NCI-H1930 (cell line): ENCODE measurements around the gene TMC3.
"Not testable (repeated sequence)": the region's sequence is repeated elsewhere in the genome, so short reads cannot be mapped to it uniquely, and the experiment has no call there.

Source experiments
- DNase-seq, 2 experiments: peaks; one replicate each; lab custom pipeline; 2025; lab: John Stamatoyannopoulos, UW

Gene TMC3

DNA sequence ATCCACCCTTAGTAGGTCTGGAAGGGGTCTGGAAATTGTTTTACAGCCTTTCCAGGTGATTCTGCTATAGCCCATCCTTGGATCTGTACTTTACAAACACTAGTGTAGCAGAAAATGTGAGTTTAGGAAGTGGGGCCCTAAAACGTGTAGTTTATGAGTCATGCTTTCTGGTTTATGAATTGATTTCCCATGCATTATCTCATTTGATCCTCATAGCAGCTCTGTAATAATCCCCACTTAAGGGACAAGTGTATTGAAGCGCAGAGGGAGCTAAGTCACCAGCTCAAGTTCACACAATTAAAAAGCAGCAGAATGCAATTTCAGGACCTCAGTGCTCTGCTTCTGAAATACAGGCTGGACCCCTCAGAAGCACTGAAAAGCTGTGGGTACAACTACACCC lies 27.4 kb downstream of the TMC3 start:
- DNase-seq = no peak

DNA sequence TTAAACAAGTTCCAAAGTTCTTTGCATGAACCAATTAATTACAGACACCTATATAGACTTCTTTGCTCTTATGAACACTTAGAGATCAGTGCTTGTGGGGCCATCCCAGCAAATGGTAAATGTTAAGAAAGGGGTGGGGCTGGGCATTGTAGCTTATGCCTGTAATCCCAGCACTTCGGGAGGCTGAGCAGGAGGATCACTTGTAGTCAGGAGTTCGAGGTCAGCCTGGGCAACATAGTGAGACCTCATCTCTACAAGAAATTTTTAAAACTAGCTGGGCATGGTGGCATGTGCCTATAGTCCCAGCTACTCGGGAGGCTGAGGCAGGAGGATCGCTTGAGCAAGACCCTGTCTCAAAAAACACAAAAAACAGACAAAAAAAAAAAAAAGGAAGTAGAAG lies 30.6 kb downstream of the TMC3 start:
- DNase-seq = no peak

DNA sequence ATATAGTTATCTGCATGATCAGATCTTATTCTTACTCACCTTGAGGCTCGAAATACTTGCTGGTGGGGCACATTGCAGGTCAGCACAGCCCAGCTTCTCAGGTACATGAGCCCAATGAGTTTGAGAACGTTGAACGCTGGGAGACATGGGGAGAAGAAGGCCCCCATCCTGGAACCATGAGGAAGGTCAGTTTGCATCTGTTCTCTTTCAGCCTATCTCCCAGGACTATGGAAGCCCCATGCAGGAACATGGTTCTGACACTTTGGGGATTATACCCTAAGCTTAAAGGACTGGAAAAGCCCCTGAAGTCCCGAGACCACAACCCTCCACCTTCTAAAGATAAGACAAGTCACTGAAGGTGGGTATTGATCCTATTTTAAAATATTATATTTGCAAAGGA lies 32.7 kb downstream of the TMC3 start:
- no peak for DNase-seq

DNA sequence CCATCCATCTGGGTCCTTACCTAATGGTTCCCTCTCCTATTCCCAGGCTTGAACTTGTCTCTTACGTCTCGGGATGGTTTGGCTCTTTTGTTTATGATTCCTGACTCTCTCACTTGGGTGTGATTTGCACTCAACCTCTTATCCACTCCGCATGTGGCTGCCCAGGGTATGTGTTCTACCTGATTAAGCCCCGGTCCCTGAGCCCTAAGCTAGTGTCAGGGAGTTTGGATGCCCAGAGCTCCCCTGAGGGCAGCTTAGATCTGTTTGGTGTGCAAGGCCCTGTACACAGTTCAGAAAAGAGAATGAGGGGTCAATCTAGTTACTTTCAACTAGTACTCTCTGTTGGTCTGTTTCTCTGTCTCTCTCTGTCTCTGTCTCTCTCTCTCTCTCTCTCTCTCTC lies 34.2 kb downstream of the TMC3 start:
- no peak for DNase-seq

DNA sequence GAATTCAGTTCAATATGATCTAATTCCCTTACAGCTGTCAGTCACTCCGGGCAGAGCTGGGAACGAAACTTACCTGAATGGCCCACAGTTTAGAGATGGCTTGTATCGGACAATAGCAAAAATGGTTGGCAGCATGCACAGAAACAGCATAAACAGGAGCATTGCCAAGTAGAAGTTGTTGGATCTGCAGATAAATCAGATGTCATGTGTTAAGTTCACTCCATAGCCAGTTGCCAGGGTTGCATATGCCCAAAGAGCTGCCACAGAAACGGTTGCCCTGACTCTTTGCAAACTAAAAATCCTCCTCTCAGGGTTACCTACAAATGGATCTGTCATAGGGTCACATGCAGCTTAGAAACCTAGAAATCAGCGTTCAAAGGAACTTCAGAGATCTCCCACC lies 34.7 kb downstream of the TMC3 start:
- no peak for DNase-seq

DNA sequence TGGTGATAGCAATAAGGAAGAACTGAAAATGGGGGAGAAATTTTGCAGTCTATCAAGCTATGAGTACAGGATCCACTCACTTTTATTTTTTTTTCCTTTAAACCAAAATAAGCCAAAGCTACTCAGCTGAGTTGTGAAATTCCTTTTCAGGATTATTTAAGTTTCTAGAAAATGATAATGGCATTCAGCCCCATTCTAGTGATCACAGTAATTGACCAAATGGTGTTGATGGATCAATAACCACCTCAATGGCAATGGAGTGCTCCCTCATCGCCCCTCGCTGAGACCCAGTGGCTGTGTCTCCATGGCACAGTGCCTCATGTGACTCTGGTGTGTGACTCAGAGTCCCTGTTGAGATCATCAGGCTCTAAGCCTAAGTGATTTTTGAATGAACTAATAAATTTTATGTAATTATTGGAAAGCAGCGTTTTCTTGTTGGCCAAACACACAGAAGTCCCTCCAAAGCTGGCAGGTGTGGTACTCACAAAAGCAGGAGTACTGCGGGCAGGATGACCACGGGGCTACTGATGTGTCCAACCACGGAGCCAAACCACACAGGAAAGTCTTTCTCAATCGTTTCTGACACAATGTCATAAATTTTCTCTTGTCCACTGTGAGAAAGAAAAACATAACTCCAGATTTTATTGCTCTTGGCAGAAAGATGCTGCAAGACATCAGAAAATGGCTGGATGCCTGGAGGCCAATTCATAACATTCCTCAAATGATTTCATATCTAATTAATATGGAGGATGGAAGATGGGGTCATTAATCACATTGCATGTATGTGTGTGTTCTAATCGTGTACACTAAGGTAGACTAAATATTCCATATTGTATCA lies 35.6 kb downstream of the TMC3 start:
- DNase-seq = no peak

DNA sequence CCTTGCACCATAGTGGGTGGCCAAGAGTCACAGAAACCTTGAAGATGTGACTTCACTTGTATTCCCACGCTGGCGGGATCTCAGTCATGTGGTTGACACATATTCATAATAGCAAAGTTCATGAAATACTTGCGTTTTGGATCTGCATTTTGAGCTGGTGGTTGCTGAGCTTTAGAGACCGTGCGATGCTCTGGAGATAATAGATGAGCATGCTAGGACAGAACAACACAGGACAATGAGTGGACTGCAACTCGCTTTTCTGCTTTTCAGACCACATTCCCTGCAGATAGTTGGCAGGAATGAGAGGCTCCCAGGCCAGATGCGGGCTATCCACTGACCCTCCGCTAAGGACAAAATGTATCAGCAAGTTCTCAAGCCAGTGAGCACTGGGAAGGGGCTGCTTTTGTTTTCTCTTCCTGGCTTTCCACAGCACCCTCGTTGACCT lies 36.3 kb downstream of the TMC3 start:
- DNase-seq = no peak

DNA sequence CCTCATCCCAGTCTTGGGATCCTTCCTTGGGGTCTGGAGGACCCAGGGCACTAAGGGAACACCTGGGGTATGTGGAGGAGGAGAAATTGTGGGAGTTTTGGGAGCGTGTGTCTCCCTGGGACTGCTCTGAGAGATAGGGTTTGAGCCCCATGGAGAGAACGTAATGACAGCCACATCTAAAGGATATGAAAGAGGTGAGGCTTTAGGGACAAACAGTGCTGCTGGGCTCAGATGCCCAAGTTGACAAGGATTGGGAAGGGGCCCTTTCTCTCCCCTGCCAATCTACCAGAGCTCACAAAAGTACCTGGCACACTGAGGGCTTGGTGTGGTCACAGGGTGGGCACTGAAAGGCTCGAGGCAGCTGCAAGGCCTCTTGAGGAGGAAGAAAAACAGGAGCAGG lies 36.8 kb downstream of the TMC3 start:
- no peak for DNase-seq

DNA sequence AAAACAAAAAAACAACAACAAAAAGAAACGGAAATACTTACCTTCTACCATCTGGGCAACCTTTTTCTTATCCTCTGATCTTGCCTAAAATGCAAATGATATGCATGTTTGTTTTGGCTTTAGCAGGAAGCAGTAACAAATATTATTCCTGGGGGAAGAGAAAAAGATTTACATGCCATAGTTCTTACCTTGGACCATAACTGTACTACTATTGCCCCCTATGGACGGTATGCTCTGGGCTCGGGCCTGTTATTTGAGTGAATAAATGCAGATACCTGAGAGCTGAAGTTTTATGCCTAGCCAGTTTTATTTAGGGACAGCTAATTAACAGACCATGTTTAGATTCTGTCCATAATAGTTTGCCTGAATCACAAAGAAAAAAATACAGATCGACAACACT lies 37.4 kb downstream of the TMC3 start:
- no peak for DNase-seq

DNA sequence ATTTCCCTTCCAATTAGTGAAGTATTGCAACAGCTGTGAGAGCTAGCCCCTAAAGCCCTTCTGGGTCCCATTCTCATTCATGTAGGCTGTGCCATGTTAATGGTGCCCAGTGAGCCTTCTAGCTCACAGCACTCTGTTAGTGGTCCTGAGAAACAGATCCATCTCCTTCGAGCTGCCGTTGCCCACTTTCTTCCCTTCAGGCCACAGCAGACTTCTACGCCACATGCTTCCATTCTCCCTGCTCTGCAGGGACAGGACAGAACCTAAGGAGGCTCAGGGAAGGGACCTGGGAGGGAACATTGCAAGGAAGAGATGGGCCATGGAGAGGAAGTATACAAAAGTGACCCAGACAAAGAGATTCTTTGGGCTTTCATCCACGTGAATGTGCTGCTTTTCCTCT lies 38.4 kb downstream of the TMC3 start:
- DNase-seq = no peak

DNA sequence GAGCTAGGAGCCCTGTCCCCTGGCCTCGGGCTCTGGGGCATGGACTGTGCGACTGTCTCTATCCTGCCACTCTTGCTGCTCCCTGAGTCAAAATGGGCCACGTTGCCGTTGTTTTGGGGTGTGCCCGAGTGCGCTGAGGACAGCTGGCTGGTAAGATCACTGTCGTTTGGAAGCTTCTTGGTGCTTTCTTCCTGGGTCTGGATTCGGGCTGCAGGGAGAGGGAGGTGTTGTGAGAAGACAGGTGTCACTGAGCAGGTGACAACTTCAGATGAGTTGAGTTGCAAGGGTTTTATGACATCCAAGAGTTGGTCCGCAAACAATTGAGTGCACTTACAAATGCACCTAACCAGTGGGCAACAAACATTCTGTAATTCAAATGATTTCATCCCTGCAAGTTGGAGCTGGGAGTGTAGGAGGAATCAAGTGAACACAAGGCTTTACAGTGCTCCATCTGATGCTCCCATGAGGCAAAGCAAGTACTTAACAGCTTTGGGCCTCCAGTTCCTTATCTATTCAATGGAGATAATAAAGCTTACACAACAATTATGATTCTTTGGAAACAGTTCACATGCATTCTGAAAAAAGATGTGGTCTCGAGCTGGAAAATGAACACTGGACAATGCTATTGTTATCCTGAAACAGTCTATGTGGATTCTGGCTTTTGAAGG lies 39.1 kb downstream of the TMC3 start:
- no peak for DNase-seq

DNA sequence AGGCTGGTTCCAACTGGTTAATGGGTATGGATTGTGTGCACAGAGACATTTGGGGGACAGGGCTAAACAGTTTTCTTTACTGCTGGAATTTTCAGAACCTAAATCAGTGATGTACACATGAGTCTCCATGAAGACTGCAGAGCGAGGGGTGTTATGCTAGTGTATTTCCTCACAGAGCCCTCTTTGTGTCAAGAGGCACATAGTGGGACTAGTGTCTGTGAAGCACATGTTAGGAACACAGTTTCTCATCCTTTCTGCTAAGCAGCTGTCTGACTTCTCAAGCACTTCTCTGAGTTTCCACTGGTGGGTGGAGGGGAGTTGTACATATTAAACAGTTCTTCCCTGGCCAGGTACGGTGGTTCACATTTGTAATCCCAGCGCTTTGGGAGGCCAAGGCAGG lies 40.6 kb downstream of the TMC3 start:
- DNase-seq = no peak

DNA sequence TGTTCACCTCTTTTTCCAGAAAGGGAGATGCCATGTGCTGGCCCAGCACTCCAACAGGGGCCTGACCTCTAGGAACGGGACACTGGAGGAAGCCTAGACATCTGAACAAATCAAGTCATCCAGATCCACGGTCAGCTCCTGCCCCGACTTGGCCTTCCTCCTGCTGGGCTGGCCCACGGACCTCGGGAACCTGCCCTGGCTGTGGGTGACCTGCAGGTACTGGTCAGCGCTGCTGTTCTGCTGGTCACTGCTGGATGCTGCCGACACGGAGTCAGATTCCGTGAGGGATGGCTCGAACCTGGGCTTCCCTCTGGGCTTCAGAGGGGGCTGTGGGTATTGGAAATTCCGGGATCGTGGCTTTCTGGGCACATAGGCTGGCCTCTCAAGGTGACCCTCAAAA lies 41.7 kb downstream of the TMC3 start:
- no peak for DNase-seq

DNA sequence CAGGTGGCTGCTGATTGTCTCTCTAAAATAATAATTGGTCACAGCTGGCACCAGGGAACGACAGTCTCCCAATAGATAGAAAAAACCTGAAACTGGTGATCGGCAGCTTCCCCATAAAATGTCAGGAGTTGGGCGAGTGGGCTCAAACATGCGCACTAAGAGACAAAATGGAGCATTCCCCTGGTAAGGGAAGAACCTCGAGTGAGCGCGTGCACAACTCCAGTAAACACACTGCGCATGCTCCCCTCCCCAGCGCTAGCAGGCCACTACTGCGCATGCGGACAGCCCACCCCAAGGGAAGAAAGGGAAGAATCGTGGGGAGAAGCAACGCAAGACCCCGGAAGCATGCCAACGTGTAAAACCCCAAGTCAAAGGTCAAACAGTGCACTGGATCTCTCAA lies 42.4 kb downstream of the TMC3 start:
- no peak for DNase-seq

DNA sequence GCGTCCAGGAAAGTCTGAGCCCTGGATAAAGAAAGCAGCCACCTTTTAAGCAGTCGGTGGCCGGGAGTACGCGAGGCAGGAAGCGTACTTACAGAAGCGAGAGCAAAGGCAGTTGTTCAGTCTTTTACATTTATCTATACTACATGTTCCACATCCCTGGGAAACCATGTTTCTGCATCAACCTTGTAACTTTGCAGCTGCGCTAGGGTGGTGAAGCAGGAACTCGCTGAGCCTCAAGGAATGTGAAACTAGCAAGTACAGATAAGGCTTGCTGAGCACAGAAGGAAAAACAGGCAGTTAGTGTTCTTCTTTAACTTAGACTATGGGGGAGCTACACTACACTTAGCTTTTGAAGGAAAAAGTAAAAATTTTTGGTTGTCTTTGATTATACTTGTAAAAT lies 42.9 kb downstream of the TMC3 start:
- not testable (repeated sequence) for DNase-seq

DNA sequence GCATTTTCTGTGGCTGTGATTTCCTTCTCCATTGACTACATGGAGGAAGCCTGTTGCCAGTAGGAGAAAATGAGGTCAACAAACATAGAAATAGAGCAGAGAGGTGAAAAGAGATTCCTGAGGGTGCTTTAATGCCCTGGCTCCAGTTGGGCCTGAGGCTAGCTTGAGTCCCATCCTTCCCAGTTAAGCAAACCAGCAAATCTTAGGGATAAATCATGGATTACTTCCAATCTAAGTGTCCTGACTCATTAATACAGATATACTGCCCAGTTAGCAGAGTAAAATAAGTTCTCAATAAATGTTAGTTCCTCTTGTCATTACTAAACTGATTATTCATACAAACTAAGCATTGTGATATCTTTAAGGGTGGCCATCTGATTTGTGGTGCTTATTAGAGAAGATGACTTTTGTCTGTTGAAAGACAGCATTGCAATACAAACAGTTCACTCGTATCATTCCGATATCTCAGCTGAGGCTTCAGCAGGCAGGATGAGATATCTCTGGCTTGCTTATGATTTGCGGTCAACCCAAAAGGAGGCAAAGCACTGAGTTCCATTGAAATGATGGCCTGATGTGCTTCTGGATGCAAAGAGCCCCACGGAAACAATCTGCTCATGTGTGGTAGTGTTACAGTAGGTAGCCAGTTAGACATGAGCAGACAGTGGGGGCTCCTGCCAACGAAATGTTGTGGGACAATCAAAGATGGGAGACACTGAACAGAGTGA lies 43.5 kb downstream of the TMC3 start:
- DNase-seq = no peak

DNA sequence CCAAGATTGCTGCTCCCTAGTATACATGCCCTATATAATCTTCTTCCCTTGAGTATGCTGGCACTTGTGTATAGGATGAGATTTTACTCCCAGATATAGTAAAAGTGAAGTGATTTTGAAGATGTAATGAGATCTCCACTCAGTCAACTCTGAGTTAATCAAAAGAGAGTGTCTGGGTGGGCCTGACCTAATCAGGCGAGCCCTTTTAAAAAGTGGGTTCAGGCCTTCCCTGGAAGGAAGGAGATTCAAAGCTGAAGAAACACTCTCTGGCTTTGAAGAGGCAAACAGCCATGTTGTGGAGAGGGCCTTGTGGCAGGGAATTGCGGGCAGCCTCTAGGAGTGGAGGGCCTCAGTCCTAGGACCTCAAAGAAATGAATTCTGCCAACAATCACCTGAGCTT lies 44.6 kb downstream of the TMC3 start:
- no peak for DNase-seq

DNA sequence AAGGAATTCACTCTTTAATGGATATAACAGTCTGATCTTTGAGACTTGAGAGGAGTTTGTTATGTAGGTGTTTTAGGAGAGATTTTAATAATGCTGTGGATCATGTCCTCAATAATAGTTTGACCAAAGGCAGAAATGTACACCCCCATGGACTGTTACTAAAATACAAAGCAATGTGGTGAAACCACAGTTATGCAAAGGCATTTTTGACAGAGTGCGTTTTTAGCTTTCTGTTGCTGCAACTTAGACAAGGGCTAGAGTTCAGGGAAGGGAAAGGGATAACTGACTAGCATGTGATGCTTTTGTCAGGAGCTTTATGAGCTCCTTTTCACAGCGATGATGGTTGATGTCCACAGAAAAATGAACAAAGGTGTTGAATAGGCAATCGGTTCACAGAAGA lies 46.5 kb downstream of the TMC3 start:
- DNase-seq = no peak

DNA sequence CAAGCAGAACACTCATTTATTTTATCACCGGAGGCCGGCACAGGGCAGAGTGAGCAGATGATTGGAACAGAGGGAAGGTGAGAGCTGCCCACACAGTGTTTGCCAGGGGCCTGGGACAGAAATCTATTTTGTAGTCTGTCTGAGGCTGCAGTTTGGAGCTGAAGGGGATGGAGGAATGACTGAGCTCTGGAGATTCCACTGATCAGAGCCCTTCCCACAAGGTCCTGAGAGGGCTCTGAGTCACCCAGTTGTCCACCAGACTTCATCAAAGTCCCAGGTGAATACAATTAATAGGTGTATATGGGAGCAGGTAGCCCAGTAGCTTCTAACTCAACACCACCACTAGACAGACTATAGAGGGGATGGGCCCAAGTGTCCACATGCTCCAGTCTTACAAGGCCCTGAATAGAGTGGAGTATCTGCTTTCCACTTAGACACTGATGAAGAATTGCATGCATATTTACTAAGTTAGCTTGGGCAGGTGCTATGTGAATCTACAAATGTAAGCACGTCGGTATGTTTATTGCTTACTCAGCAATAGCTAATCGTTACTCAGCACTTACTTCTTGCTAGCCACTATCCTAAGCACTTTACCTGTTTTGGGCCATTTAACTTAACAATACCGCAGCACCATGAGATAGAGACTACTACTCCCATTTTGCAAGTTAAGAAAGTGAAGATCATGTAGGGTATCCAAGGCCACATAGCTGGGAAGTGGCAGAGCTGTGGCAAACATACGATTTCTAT lies 47.4 kb downstream of the TMC3 start:
- no peak for DNase-seq

DNA sequence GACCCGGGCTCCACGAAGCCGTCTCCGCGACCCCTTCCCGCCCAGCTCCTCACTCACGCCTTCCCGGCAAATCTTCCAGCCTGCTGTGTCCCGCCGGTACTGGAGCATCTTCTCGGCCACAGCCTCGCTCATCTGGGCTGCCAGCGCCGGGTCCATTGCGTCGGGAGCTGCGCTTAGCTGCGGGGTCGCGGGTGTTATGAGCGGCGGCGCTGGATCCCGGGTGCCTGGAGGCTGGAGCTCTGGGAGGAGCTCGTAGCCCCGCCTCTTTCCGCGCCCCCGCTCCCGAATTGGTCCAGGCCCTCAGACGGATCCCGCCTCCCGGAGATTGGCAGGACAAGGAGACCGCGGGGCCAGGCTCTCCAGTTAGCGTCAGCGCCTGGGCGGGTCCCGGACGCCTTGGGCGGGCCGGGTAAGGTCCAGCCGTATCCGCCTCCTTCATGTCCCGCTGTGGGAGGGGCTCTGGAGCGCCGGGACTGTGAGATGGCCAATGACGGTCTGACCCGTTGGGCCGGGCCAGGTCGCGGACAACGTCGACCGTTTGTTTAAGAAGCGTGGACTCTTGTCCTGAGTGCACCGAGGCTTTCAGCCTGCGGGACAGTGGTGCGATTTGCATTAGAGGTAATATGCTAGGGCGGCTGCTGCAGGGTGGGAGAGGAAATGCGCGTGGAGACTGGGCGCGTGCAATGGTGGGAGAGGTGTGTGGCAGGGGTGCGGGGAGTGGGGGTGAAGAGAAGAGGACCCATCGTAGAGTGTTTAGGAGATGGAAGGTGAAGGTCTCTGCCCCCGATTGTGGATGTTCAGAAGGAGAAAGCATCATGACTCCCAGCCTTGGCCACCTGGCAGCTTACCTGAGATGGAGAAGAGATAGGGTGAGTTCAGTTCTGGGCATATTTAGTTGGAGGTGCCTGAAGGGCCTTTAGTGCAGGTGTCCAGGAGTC lies 49.8 kb downstream of the TMC3 start, which contains the start of gene STARD5:
TSS of gene STARD5 (minus strand) at position 198 of the 938 bp plus-strand sequence. CDS start at position 156, 42 bp downstream.
- peak; percentile 77 to 85 for DNase-seq

DNA sequence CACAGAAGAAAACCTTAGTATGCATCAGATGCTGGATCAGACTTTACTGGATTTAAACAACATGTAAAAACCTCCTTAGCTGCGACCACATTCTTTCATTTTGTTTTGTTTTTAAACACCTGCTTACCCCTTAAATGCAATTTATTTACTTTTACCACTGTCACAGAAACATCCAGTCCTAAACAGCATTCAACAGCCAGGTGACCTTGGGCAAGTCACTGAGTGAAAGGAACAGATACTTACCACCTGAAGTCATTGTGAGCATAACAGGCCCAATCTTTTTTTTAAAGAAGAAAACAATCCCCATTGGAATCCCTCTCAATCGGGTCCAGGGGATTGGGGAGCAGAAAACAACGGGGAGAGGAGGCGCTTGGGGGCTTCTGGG lies 50.5 kb downstream of the TMC3 start:
- no peak for DNase-seq
